ENCODE data around the gene CDK6. TPM values are rescaled to one million over a fixed set of nuclear protein-coding genes. Genes with fewer than 3 reads are reported as not detected.

The CDK6 gene
- total and polyA plus RNA-seq, 9 of the 15 experiments (the other 6 are each of a cell fraction or from before 2014, with no cell fraction given): 7.6 to 109 (median 44.4) TPM

GRCh38 chr7:92758796-92759431, 77.5 kb downstream of the CDK6 start:
- Histone ChIP-seq H3K4me1 (replicated peaks in 1 of 2; ENCODE audit: control insufficient read depth in 2 of 2, insufficient read depth in 2 of 2, low read length in 2 of 2) (peaks cover 3 to 25% of the 10 kb centered on the region in 2 experiments; a peak in 4 of 5 replicates), H3K9me1 (ENCODE audit: control insufficient read depth, insufficient read depth, low read length) (no peaks in the 10 kb centered on the region), H3K27me3 (ENCODE audit: control insufficient read depth in 2 of 2, insufficient read depth in 2 of 2, low read length in 2 of 2) (no peaks in the 10 kb centered on the region), H3K4me2 (ENCODE audit: insufficient read depth, low read length) (no peak overlapping the region), H3K36me3 (ENCODE audit: control insufficient read depth, insufficient read depth, low read length) (peaks cover 9% of the 10 kb centered on the region; the same call in 2 of the 3 replicates), H4K20me1 (replicated peaks; ENCODE audit: control insufficient read depth, insufficient read depth, low read length) (no peaks in the 10 kb centered on the region), H2AFZ (ENCODE audit: low read depth, low read length) (no peak overlapping the region), H3K9me3 (replicated peaks; ENCODE audit: control insufficient read depth, insufficient read depth, low read depth, low read length) (no peaks in the 10 kb centered on the region), H3K9ac (ENCODE audit: insufficient read depth in 1 of 2, low read depth in 2 of 2, low read length in 2 of 2) (no peak overlapping the region), H3K4me3 (no peak overlapping the region), H3K79me2 (ENCODE audit: control insufficient read depth, insufficient read depth, low read length) (peaks cover 45% of the 10 kb centered on the region), H3K27ac (ENCODE audit: extremely low read depth, low read depth, low read length) (no peak overlapping the region)
- FAIRE-seq (no peak), DNase-seq (ENCODE audit: extremely low read depth in 1 of 4, low spot score in 3 of 4) (no peak), ATAC-seq (no peak)
- WGBS (ENCODE audit: insufficient coverage, low coverage, missing lambda C conversion rate): 73% methylated on average over 2 of the region's 2 CpGs
- POLR2A ChIA-PET: no interaction called here
- no TSS peak for BruUV-seq (replicated peaks)
- in situ Hi-C loops (cut with MboI) (no loop called here), intact Hi-C loops (cut with micrococcal nuclease) (no loop called here)
- CTCF ChIA-PET (ENCODE audit: low intra/inter-chr PET ratio): no interaction called here
- TF ChIP-seq DLX4 (CRISPR knock-in tag; IDR thresholded peaks at IDR 0.05) (no peak), DEAF1 (CRISPR knock-in tag; IDR thresholded peaks at IDR 0.05) (no peak), ZC3H8 (IDR thresholded peaks at IDR 0.05) (no peak), ARID1B (IDR thresholded peaks at IDR 0.05) (no peak), BRF2 (IDR thresholded peaks at IDR 0.05; ENCODE audit: borderline replicate concordance, insufficient read depth, insufficient read length) (no peak), ARID3A (IDR thresholded peaks at IDR 0.05; ENCODE audit: borderline replicate concordance, low read depth, low read length) (no peak), ARNT (IDR thresholded peaks at IDR 0.05) (no peak), NFRKB (IDR thresholded peaks at IDR 0.05; ENCODE audit: low read depth) (no peak), ZNF146 (CRISPR knock-in tag; IDR thresholded peaks at IDR 0.05; ENCODE audit: unreplicated experiment) (no peak), PATZ1 (CRISPR knock-in tag; IDR thresholded peaks at IDR 0.05; ENCODE audit: borderline replicate concordance) (no peak)

All from K562 (cell line).